Measurements from ENCODE around the gene CUX1.
"Not testable (repeated sequence)": the region's sequence is repeated elsewhere in the genome, so short reads cannot be mapped to it uniquely, and the experiment has no call there.

CUX1 gene

DNA sequence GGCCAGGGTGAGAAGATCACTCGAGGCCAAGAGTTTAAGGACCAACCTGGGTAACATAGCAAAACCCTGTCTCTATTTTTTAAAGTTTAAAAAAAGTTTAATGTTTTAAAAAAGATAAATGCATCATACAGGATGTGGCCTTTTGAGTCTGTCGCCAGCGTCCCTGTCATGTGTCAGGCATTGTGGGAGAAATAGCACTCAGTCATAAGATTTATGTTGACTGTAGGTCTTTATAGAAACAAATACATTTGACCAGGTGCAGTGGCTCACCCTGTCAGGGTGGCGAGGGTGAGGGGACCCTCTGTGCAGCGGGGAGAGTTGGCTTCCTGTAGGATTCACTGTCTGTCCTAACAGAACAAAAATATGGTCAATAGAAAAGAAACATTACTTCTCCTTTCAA is 405.8 kb downstream of the CUX1 start:
- no peak for DNase-seq

DNA sequence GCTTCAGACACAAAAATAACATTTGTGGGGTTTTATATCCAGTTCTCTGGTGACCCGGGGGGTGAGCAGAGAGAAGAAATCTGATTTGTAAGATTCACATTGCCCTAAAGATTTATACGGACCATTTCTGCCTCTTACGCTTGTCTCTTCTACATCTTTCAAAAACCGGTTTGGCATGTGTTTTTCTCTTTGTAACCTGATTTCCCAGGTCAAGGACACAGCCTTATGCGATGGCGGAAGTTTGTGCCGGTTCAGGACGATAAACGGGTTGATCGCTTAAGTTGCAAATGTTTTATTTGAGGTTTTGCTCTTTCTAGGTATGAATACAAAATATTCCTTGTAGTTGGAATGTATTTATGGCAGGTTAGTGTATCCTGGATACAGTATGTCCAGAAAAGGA is 407.6 kb downstream of the CUX1 start:
- DNase-seq, result no peak

DNA sequence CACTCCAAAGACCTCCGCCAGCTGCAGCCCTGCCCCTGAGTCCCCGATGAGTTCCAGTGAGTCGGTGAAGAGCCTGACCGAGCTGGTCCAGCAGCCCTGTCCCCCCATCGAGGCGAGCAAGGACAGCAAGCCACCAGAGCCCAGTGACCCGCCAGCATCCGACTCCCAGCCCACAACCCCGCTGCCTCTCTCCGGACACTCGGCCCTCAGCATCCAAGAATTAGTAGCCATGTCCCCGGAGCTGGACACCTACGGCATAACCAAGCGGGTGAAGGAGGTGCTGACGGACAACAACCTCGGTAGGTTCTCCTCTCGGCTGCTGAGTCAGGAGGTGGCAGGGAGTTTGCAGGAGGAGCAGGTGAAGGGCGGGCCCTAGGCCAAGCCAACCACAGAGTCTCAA is 409.9 kb downstream of the CUX1 start:
- DNase-seq, result no peak

DNA sequence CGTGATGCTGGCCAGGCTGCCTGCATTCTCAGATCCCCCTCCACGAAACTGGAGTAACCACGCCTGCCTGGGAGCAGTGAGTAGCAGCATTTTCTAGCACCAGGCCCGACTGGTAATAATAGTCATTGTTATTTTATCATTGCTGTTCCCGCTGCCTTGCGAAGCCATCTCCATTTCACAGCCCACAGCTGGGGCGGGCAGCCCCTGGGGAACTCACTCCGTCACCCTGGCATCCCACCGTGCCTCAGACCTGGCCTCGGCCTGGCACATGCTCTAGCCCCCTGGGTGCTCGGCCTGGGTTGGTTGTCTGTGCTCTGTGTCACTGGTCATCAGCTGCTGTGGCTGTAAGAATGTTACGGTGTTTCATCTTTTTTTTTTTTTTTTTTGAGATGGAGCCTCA is 411.5 kb downstream of the CUX1 start:
- DNase-seq, result no peak

DNA sequence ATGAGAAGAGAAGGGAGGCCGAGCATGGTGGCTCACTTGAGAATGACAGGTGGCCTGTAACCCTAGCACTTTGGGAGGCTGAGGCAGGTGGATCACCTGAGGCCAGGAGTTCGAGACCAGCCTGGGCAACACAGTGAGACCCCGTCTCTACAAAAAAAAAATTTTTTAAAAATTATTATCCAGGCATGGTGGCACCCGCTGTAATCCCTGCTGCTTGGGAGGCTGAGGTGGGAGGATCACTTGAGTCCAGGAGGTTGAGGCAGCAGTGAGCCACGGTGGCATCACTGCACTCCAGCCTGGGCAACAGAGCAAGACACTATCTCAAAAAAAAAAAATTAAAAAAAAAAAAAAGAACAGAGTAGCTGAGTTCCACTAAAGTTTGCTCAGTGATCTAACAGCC is 412.7 kb downstream of the CUX1 start:
- DNase-seq, result not testable (repeated sequence)

DNA sequence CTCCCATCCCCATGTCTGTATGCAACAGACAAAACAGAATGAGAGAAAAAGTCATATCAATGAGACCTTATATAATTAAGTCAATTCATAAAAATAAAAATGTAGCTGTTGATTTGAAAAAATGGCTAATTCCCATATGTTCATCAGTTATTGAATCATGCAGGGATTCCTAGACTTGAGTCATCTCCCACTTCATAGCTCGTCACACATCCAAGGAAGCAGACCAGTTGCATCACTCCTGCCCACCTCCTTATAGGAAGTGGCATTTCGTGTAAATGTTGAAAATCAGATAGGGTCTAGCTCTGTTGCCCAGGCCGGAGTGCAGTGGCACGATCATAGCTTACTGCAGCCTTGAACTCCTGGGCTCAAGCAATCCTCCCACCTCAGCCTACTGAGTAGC is 413.2 kb downstream of the CUX1 start:
- no peak for DNase-seq

DNA sequence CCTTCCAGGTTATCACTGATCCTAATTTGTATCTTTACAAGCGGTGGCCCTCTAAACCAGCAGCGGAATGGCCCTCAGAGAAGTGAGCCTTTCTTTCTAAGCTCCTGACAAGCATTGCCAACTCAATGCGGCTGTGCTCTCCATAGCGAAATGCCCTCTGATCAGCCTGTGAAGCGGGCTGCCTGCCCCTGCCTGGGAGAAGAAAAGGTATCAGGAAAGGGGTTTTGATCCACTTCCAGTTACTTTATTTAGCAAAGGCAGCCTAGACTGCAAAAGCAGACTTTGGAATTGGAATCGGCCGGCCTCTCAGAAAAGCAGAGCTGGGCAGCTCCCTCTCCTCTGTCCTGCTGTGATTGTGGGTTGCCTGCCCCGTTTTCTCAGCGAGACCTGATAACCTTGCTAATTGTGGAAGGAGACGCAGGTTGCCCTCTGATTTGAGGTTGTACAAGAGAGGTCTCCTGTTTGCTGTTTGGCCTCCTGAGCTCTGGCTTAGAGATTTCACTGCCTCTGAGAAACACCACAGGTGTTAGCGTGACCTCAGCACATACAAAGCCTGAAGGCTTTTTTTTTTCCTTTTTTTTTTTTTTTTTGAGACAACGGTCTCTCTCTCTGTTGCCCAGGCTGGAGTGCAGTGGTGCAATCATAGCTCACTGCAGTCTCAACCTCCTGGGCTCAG is 415.3 kb downstream of the CUX1 start:
- DNase-seq, result no peak

DNA sequence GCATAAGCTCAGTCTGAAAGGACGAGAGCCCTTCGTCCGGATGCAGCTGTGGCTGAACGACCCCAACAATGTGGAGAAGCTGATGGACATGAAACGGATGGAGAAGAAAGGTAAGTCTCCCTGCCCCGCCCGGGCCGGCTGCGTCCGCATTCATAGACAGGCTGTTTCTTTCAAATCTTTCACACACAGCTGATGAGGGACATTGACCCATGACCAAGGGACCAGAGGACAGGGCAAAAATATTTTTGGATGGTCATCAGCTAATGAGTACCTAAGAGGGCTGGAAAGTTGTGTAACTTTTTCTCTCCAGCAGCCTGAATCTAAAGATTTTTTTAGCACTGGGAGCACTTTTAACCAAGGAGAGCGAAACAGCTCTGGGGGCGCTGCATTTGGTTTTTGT is 416.7 kb downstream of the CUX1 start:
- DNase-seq, result no peak

DNA sequence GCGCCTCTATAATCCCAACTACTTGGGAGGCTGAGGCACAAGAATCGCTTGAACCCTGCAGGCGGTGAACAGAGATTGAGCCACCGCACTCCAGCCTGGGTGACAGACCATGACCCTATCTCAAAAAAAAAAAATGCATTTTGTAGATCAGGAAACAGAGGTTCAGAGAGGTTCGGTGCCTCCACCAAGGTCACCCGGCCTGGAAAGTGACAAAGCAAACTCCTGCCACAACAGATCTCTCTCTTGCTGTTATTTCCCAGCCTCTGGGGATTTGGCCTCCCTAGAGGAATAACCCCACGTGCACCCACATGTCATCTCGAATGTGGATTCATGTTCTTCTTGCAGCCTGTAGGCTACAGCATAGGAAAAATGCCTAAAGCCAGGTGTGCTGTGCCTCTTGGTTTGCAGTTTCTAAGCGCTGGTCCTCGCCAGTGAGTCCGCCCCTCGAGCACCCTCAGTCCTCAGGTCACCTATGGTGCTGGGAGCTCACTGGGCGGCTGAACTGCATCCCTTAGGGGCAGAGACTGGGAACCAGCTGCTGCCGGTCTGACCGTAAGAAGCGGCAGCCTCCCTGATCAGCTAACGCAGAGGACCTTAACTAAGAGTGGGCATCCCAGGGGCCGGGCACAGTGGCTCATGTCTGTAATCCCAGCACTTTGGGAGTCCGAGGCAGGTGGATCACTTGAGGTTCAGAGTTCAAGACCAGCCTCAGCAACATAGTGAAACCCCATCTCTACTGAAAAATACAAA is 417.6 kb downstream of the CUX1 start:
- no peak for DNase-seq

DNA sequence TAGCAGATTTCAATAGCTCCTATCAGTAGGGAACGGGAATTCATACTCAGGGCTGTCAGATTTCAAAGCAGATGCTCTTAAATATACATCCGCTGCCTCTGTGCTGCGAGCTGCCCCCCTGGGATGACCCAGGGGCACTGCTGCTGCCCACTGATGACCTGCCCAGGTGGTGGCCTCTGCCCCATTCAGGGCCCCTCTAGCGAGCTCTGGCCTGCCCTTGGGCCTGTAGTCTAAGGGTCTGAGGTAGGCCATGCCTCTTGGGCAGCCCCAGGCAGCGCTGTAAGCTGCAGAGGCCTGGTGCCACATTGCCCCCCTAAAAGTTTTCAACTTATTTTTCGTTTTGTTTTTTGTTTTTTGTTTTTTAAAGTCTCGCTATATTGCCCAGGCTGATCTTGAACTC is 418.7 kb downstream of the CUX1 start:
- DNase-seq, result no peak

DNA sequence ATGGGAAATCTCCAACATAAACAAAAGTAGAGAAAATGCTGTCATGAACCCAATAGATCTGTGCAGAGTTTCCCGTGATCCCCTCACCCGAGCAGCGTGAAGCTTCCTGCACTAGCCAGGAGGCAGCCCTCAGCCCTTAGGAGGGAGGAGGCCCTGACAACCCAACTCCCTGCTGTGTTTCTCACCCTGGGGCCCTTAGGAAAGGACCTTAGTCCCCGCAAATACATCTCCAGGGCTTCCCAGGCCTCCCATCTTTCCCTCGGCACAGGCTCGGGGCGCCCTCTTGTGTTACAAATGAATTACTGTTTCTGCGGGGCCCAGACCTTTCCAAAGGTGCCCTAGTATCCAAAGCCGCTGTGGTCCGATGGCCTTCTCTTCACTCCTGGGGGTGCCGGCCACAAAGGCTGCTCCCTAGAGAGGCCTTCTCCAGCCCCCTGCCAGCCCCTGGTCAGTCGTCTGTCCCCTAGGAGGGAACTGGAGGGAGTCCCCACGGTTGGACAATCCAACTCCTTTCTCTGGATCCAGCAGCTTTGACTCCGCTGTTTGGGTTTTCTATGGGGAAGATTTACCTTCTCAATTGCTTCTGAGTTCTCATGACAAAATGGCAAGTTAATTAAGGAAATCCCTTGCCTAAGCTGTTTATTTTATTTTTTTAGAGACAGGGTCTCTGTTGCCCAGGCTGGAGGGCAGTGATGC is 419.3 kb downstream of the CUX1 start:
- DNase-seq, result peak; percentile 77

DNA sequence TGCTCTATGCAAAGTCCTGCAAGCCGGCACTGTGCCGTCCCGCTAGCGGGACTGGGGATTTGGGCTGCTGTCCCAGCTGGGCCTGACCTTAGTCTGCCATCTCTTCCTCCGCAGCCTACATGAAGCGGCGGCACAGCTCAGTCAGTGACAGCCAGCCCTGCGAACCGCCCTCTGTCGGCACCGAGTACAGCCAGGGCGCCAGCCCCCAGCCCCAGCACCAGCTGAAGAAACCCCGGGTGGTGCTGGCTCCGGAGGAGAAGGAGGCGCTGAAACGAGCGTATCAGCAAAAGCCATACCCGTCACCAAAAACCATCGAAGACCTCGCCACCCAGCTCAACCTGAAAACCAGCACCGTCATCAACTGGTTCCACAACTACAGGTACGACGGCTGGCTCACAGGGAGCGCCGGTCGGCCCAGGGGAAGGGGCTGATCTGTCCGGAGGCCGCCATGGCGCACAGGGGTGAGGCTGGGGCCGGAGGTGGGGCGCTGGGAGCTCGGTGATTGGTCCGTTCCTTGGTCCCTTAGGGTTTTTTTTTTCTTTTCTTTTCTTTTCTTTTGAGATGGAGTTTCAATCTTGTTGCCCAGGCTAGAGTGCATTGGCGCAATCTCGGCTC is 421.9 kb downstream of the CUX1 start:
- DNase-seq, result no peak

DNA sequence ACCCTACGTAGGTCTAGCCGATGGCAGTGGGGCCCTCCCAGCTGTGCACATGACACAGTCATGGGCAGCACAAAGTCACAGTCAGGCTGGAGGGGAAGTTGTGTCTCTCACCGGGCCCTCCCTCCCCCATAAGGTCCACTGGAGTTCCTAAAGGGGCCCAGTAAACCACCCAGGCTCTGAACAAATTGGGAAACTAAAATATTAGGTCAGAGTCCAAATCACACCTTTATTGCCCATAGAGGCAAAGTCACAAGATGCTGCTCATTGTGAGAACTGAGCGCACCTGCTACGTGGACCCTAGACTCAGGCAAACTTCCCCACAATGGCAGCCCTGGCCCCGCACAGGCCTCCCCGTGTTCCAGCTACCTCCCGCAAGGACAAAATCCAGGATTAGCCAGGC is 424.0 kb downstream of the CUX1 start:
- no peak for DNase-seq

DNA sequence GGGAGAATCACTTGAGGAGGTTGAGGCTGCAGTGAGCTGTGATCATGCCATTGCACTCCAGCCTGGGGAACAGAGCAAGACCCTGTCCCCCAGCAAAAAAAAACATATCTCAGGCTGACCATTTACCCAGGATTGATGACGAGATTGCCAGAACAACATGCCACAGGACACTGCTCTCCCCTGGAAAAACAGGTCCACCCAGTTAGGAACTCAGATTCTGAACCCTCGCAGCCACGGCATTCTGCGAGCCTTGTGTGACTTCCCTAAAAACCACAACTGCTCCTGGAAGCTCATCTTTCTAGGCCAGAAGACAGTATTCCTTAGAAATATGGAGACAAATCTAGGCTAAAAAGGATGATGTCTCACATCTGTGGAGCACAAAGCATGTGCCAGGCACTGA is 427.2 kb downstream of the CUX1 start:
- DNase-seq, result no peak

DNA sequence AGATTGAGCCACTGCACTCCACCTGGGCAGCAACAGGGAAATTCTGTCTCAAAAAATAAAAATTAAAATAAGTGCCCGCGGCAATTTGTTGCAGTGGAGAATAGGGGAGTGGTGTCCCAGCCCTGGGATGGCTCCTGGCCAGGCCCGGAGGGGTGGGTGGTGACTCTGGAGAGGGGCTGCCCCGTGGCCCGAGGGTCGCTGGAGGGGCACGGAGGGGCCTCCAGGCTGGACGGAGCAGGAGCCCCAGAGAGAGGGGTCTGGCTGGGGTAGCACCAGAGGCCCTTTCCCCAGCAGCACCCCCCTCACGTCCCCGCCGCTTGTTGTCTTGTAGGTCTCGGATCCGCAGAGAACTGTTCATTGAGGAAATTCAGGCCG is 430.6 kb downstream of the CUX1 start:
- DNase-seq, result no peak

DNA sequence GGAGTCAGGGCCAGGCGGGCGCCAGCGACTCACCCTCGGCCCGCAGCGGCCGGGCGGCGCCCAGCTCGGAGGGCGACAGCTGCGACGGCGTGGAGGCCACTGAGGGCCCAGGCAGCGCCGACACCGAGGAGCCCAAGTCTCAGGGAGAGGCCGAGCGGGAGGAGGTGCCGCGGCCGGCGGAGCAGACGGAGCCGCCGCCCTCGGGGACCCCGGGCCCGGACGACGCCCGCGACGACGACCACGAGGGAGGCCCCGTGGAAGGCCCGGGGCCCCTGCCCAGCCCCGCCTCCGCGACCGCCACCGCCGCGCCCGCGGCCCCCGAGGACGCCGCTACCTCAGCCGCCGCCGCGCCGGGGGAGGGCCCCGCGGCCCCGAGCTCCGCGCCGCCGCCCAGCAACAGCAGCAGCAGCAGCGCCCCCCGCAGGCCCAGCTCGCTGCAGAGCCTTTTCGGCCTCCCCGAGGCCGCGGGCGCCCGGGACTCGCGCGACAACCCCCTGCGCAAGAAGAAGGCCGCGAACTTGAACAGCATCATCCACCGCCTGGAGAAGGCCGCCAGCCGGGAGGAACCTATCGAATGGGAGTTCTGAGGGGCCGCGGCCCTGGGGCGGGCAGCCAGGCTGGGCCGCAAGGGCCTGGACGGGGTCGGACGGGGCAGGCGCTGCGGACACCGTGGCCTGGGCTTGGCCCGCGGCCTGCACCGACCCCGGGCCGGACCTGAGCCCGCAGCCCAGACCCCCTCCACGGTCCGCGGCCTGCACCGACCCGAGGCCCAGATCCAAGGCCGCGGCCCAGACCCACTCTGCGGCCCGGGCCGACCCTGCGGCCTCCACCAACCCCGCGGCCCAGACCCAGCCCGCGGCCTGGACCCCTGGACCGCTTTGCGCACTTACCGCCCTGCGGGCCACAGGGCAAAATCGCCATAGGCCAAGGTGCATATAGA is 431.3 kb downstream of the CUX1 start:
- DNase-seq, result no peak

DNA sequence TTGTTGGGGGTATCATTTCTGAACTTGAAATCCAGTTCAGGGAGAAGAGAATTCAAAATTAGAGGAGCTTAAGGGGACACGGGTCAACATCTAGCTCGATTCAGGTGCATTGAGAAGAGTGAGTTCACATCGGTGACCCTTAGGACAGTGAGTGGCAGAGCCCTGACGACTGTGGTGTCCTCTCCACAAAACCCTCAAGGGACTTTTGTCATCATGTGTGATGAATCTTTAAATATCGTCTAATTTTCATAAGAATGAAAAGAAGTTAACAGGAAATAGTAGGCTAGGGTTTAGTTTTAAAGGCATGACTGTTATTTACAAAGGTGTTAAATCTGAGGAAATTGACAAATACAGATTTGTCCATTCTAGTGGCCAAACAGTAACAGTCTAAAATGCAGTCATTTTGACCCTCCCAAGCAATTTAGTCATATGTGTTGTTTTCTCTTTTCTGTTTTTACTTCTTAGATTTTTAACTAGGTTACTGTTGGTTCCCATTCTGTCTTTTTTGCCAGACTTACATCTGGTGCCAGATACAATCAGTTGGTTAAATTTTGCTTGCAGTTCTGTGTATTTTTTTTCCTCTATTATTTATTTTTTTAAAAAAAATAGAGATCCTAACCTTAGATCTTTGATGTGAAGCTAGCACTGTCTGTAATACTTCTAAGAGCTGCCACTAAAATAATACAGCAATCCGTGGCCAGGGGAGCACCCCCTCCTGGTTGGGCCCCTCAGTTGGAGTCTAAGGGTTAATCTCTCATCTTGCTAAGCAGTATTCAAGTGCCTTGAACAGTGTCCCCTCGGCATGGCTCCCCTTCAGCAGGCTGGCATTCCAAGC is 434.3 kb downstream of the CUX1 start:
- no peak for DNase-seq

DNA sequence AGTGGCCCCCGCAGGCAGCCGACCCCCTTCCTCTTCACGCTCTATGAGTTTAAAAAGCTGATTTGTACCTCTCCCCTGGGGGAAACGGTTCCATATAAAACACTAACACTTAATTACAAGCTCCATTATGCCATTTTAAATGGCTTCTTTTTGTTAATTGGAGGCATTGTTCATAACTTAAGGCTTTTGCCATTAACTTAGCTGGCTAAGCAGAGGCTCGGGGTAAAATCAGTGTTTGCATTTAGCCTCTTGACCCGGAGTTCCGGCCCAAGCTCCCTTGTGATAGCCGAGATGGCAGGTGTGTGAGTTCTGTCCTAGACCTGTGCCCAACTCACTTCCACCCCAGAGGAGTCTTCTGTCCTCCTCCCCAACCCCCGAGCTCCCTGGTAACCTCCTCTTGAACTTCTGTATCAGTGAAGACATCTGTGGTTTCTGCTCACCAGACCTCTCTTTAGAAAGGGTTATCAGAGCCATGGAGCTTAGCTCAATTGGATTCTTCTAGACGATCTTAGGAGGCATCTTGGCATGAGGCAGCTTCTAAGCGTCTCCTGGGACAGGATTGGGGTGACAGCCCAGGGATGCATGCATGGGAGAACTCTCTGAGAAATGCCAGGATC is 435.0 kb downstream of the CUX1 start:
- no peak for DNase-seq

DNA sequence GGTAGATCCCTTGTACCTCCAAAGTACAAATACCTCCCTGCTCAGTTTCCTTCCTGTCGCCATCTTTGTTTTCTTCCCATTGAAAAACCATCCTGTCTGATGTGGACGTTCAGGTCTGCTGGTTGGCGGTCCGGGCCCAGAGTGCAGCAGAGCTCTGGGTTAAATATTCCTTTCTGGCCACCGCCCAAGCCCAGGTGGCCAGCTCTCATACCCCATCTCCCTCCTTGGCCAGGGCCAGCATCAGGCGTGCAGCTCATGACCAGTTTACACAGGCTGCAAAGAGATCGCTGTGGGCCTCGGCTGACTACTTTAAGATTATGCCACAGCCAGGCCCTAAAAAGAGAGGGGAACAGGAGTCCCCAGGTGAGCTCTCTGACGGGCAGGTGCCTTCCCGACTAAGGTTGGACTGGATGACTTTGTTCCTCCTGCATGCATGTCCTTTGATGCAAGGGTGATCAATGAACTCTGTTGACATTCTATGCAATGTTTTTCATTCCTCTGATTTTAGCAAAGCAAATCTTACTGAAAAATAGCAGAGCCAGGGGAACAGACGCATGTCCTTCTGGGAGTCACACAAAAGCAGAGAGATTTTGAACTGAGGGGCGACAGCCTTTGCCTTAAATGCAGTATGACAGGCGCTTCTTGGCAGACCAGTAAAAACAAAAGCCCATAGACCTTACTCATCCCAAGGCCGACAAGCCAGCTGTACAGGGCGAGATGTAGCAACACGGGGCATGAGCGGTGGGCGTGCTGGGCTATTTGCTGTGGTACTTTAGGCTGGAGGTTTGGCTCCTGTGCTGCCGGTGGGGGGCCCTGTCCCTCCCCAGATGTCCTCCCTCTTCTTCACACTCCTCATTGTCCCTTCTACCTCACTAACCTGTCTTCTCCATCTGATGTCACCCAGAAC is 435.9 kb downstream of the CUX1 start:
- no peak for DNase-seq

DNA sequence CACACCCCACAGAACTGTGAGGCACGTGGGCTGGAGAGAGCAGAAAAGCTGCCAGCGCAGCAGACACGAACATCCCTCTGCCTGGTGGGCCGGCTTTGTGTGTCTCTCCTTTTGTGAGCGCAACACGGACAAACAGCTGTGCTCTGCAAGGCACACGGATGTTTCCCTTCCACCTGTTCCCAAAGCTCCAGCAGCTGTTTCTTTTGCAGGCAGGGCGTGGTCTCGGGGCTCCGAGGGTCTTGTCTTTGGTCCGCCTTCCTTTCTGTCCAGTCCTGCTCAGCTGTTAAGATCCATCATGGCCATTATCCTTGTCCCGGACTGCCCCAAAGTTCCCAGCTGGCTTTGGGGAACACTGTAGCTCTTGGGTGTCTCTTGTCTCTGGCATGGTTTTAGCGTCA is 436.5 kb downstream of the CUX1 start:
- DNase-seq, result no peak

Data from midbrain (tissue), 1 donor.